Right atrium auricular region (tissue), 2 donors: Measurements from ENCODE around the gene CENPM. TPM values are rescaled to one million over a fixed set of nuclear protein-coding genes. Genes with fewer than 3 reads are reported as not detected.

ENCODE experiments used
- DNase-seq: peaks from one replicate; pipeline ENCODE4 v3.0.0-alpha.2; 2019; ENCODE audit warnings: low spot score
- H3K27ac ChIP-seq, 2 donors: fragments of 200-600 bp; sonication (generic); 1 replicate in 1 of 2; 2 replicates in 1 of 2; pipeline ENCODE4 v1.5.1; 2016 to 2019
- H3K27me3 ChIP-seq, 2 donors: fragments of 200-600 bp; sonication (generic); one replicate each; pipeline versions ENCODE4 v1.5.1 to v1.6.0; 2017 to 2019
- H3K36me3 ChIP-seq: fragments of 200-600 bp; sonication (generic); one replicate; pipeline ENCODE4 v1.5.1; 2016
- H3K4me1 ChIP-seq, 2 donors: fragments of 200-600 bp; sonication (generic); one replicate each; pipeline versions ENCODE4 v1.5.1 to v1.6.0; 2017 to 2019
- H3K4me3 ChIP-seq, 2 donors: fragments of 200-600 bp; sonication (generic); 1 replicate in 1 of 2; 2 replicates in 1 of 2; pipeline ENCODE4 v1.5.1; 2017 to 2019; ENCODE audit warnings: mild to moderate bottlenecking in 1 of 2, moderate library complexity in 1 of 2
- H3K9me3 ChIP-seq, 2 donors: fragments of 200-600 bp; sonication (generic); one replicate each; pipeline ENCODE4 v1.5.1; 2019
- CTCF ChIP-seq, 2 donors: fragments of 200-600 bp; sonication (generic); IDR thresholded peaks; one replicate each; pipeline ENCODE4 v1.5.1; 2019; ENCODE audit warnings: antibody characterized with exemption in 2 of 2
- total RNA-seq, 2 donors: library from RNA; depleted of rRNA; stranded (reverse); fragments of >200 nt; gene quantifications; one replicate each; pipeline ENCODE4 v1.1.0, GENCODE V29; 2016

CENPM gene
- total RNA-seq, 2 donors from 2014 or later = not detected

GRCh38 chr22:41902016-41902415 is 44.9 kb downstream of the CENPM start:
- no peaks in the 10 kb centered on the region for H3K9me3 ChIP-seq
- H3K4me3 ChIP-seq = no peak overlapping the region
- no peak for TF ChIP-seq CTCF (IDR thresholded peaks at IDR 0.05)
- H3K27ac ChIP-seq = peak overlapping the region in 1 of 2 donors; percentile 67
- H3K4me1 ChIP-seq = peaks cover 0 to 37% of the 10 kb centered on the region in 2 donors
- H3K36me3 ChIP-seq = peaks cover 42% of the 10 kb centered on the region
- DNase-seq = no peak
- H3K27me3 ChIP-seq = no peaks in the 10 kb centered on the region

DNA sequence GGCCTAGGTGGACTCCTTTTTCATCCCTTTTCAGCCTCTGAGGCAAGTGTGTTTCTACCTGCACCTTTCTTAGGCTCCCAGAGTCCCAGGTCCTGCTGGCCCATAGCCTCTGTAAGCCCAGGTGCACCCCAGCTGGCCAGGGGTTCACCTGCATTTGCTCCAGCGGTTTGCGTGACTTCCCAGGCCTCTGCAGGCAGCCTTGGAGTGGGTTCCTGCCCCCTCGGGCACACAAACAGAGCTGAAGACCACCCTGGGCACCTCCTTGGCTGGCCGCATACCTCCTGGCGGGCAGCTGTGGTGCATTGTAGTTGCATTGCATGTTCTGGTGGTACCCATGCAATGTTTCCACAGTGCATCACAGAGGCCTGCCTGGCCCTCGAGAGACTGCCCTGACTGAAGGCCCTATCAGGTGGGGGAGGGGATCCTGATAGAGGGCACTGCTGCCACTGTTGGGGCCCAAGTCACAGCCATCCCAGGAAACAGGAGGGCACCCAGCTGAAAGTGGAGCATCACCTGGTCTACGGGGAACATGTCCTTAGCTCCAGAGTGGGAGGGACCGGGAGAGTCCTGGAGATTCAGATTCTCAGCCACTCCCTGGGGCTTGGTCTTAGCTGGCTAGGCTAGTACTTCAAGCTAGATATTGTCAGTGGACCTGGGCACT is 46.2 kb downstream of the CENPM start:
- no peaks in the 10 kb centered on the region for H3K27me3 ChIP-seq
- H3K4me3 ChIP-seq = no peak overlapping the region
- no peaks in the 10 kb centered on the region for H3K9me3 ChIP-seq
- TF ChIP-seq CTCF (IDR thresholded peaks at IDR 0.05) = no peak
- DNase-seq = no peak
- peaks cover 53% of the 10 kb centered on the region for H3K36me3 ChIP-seq
- peak overlapping the region in 1 of 2 donors; percentile 46 for H3K27ac ChIP-seq
- peaks cover 0 to 37% of the 10 kb centered on the region in 2 donors for H3K4me1 ChIP-seq

- Histone ChIP-seq H3K27ac (peak overlapping the region; percentile 41 to 71), H3K4me1 (peaks cover 0 to 37% of the 10 kb centered on the region in 2 donors), H3K36me3 (peaks cover 49% of the 10 kb centered on the region), H3K27me3 (no peaks in the 10 kb centered on the region), H3K4me3 (no peak overlapping the region), H3K9me3 (no peaks in the 10 kb centered on the region)
- DNase-seq = no peak
- TF ChIP-seq CTCF (IDR thresholded peaks at IDR 0.05) = no peak
Observed at GRCh38 chr22:41899992-41900651, 46.8 kb downstream of the CENPM start.

GRCh38 chr22:41899110-41899509 is 47.8 kb downstream of the CENPM start:
- Histone ChIP-seq H3K9me3 (no peaks in the 10 kb centered on the region), H3K27ac (peak overlapping the region; percentile 41 to 71), H3K36me3 (peaks cover 49% of the 10 kb centered on the region), H3K4me1 (peaks cover 0 to 42% of the 10 kb centered on the region in 2 donors), H3K4me3 (no peak overlapping the region), H3K27me3 (no peaks in the 10 kb centered on the region)
- no peak for TF ChIP-seq CTCF (IDR thresholded peaks at IDR 0.05)
- no peak for DNase-seq

GRCh38 chr22:41898645-41899044 is 48.3 kb downstream of the CENPM start:
- H3K36me3 ChIP-seq = peaks cover 52% of the 10 kb centered on the region
- no peak overlapping the region for H3K4me3 ChIP-seq
- TF ChIP-seq CTCF (IDR thresholded peaks at IDR 0.05) = no peak
- no peaks in the 10 kb centered on the region for H3K9me3 ChIP-seq
- peaks cover 0 to 46% of the 10 kb centered on the region in 2 donors for H3K4me1 ChIP-seq
- no peaks in the 10 kb centered on the region for H3K27me3 ChIP-seq
- H3K27ac ChIP-seq = peak overlapping the region; percentile 41 to 57
- DNase-seq = no peak
